MM.1S (cell line): ENCODE measurements around the gene GNAI3.

ENCODE experiments used
- DNase-seq: peaks from one replicate; pipeline ENCODE4 v3.0.0-alpha.2; 2015
- H2AFZ ChIP-seq: fragments of 300-600 bp; sonication (generic); 2 replicates; pipeline ENCODE4 v1.6.0; 2016; ENCODE audit warnings: antibody characterized with exemption, low read length
- H3F3A ChIP-seq: fragments of 300-600 bp; sonication (generic); 2 replicates; pipeline ENCODE4 v1.6.1; 2016; ENCODE audit warnings: mild to moderate bottlenecking, antibody characterized with exemption, low read length, moderate library complexity, mixed read lengths; ENCODE audit not compliant: insufficient read depth
- H3K27ac ChIP-seq: fragments of 300-600 bp; sonication (generic); 2 replicates; pipeline ENCODE4 v1.5.1; 2016; ENCODE audit warnings: mild to moderate bottlenecking, low read length
- H3K27me3 ChIP-seq: fragments of 300-600 bp; sonication (generic); replicated peaks from 2 replicates; pipeline ENCODE4 v1.6.0; 2016; ENCODE audit warnings: low read length; ENCODE audit not compliant: insufficient read depth
- H3K36me3 ChIP-seq: fragments of 300-600 bp; sonication (generic); replicated peaks from 2 replicates; pipeline ENCODE4 v1.6.1; 2016; ENCODE audit warnings: mild to moderate bottlenecking, low read length, mixed read lengths; ENCODE audit not compliant: insufficient read depth
- H3K4me1 ChIP-seq: fragments of 300-600 bp; sonication (generic); 2 replicates; pipeline ENCODE4 v1.6.1; 2016; ENCODE audit warnings: low read length, mixed read lengths
- H3K4me2 ChIP-seq: fragments of 300-600 bp; sonication (generic); 2 replicates; pipeline ENCODE4 v1.6.0; 2016; ENCODE audit warnings: low read depth, low read length
- H3K4me3 ChIP-seq: fragments of 300-600 bp; sonication (generic); 2 replicates; pipeline ENCODE4 v1.5.1; 2016; ENCODE audit warnings: low read length, mixed read lengths
- H3K79me2 ChIP-seq: fragments of 300-600 bp; sonication (generic); 2 replicates; pipeline ENCODE4 v1.6.1; 2016; ENCODE audit warnings: mixed run types, low read length, mixed read lengths
- H3K9ac ChIP-seq: fragments of 300-600 bp; sonication (generic); 2 replicates; pipeline ENCODE4 v1.6.1; 2016; ENCODE audit warnings: low read length, mixed read lengths
- H3K9me2 ChIP-seq: fragments of 300-600 bp; sonication (generic); replicated peaks from 2 replicates; pipeline ENCODE4 v1.6.1; 2016; ENCODE audit warnings: mild to moderate bottlenecking, low read length, mixed read lengths; ENCODE audit not compliant: insufficient read depth
- H3K9me3 ChIP-seq: fragments of 300-600 bp; sonication (generic); replicated peaks from 2 replicates; pipeline ENCODE4 v1.6.1; 2016; ENCODE audit warnings: mild to moderate bottlenecking, low read length, mixed read lengths; ENCODE audit not compliant: insufficient read depth
- H4K20me1 ChIP-seq: fragments of 300-600 bp; sonication (generic); 2 replicates; pipeline ENCODE4 v1.6.1; 2016; ENCODE audit warnings: mild to moderate bottlenecking, low read length, moderate library complexity, mixed read lengths; ENCODE audit not compliant: insufficient read depth
- CTCF ChIP-seq: fragments of 300-600 bp; sonication (generic); IDR thresholded peaks from 2 replicates; pipeline ENCODE4 v1.5.1; 2016; ENCODE audit warnings: antibody characterized with exemption, low read length, mixed read lengths
- EZH2 ChIP-seq: fragments of 300-600 bp; sonication (generic); optimal IDR thresholded peaks from 2 replicates; pipeline ENCODE3; 2017; ENCODE audit warnings: low read depth, mild to moderate bottlenecking, antibody characterized with exemption, low read length, mixed read lengths
- EZH2phosphoT487 ChIP-seq: fragments of 300-600 bp; sonication (generic); IDR thresholded peaks from 2 replicates; pipeline ENCODE4 v1.6.1; 2018; ENCODE audit warnings: antibody characterized with exemption, low read length

The GNAI3 gene

DNA sequence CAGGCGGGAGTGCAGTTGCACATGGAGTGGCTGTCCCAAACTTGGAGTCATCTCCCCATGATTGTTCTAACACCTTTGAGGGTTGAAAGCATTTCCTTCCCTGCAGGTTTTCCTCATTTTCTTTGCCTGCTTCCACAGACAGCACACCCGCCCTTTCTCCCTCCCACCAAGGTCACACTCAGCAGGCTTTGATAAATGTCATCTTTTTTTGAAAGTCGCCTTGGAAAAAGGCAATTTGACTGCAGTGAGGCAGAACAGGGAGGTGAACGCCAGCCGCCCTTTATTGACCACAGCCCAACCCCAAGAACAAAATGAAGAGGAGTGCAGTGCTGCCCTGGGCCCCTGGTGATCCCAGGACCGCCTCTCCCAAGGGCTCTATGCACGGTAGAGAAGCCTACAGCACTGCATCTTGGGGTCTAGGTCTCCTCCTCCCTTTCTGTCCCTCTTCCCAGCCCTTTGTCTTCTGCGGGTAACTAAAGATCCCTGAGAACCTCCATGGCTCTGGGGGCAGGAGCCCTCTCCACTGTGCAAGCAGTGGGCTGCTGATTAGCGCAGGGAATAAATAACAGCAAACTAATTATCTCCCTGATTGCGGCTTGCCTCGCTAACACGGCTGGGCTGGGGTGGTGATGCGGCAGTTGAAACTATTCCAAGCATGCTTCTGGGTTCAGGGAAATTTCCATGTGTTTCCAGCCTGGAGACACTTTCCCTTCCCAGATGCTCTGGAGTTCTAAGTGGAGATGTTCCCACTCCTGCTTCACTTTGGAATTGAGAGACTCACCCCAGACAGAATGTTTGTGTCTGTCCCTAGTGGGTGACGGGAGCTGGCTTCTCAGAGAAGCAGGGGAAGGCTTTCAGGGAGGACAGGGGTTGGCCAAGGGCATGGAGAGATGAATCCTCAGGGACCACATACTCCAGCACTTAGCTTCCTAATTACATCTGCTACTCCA, 27.1 kb upstream of the GNAI3 start:
- no peak for DNase-seq
- H3K79me2 ChIP-seq = no peaks in the 10 kb centered on the region
- H3K9me2 ChIP-seq = no peaks in the 10 kb centered on the region
- H3K4me3 ChIP-seq = no peak overlapping the region
- no peaks in the 10 kb centered on the region for H3K36me3 ChIP-seq
- no peaks in the 10 kb centered on the region for H3F3A ChIP-seq
- H3K9me3 ChIP-seq = no peaks in the 10 kb centered on the region
- H3K27me3 ChIP-seq = no peaks in the 10 kb centered on the region
- H3K9ac ChIP-seq = no peak overlapping the region
- no peak overlapping the region for H2AFZ ChIP-seq
- TF ChIP-seq CTCF = no peak
- TF ChIP-seq EZH2 = no peak
- TF ChIP-seq EZH2phosphoT487 = no peak
- no peak overlapping the region for H3K27ac ChIP-seq
- no peaks in the 10 kb centered on the region for H3K4me1 ChIP-seq
- no peak overlapping the region for H3K4me2 ChIP-seq
- H4K20me1 ChIP-seq = no peaks in the 10 kb centered on the region

DNA sequence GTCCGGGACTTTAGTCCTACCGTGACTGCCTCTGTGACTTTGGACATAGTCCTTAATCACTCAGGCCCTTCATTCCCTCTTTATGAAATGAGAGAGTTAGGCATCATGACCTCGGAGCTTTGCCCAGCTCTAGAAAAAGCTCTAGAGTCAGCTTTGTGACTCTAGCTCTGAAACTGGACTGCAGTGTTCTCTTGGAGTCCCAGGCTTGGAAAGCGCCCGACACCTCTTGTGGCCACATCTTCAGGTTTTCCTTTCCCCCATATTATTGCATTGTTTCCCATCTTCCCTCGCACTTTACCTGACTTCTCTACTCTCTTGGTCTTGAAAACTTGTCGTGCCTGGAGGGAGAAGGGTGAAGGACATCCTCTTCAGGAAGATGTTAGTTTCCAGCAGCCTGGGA, 26.4 kb upstream of the GNAI3 start:
- DNase-seq = no peak
- H3K4me2 ChIP-seq = no peak overlapping the region
- no peaks in the 10 kb centered on the region for H3F3A ChIP-seq
- H3K4me1 ChIP-seq = no peaks in the 10 kb centered on the region
- H4K20me1 ChIP-seq = no peaks in the 10 kb centered on the region
- no peak overlapping the region for H3K9ac ChIP-seq
- TF ChIP-seq CTCF (no peak), EZH2phosphoT487 (no peak), EZH2 (no peak)
- no peaks in the 10 kb centered on the region for H3K9me3 ChIP-seq
- no peak overlapping the region for H3K27ac ChIP-seq
- H3K27me3 ChIP-seq = no peaks in the 10 kb centered on the region
- H3K4me3 ChIP-seq = no peak overlapping the region
- H3K9me2 ChIP-seq = no peaks in the 10 kb centered on the region
- no peaks in the 10 kb centered on the region for H3K36me3 ChIP-seq
- H3K79me2 ChIP-seq = no peaks in the 10 kb centered on the region
- H2AFZ ChIP-seq = no peak overlapping the region

- no peak for TF ChIP-seq EZH2phosphoT487
- no peak for TF ChIP-seq CTCF
- no peak for DNase-seq
- no peaks in the 10 kb centered on the region for H3K9me2 ChIP-seq
- H3F3A ChIP-seq = no peaks in the 10 kb centered on the region
- no peak overlapping the region for H3K27ac ChIP-seq
- no peaks in the 10 kb centered on the region for H3K79me2 ChIP-seq
- H3K36me3 ChIP-seq = no peaks in the 10 kb centered on the region
- no peak overlapping the region for H2AFZ ChIP-seq
- no peaks in the 10 kb centered on the region for H3K4me1 ChIP-seq
- H3K4me2 ChIP-seq = no peak overlapping the region
- no peak overlapping the region for H3K4me3 ChIP-seq
- H3K27me3 ChIP-seq = no peaks in the 10 kb centered on the region
- no peaks in the 10 kb centered on the region for H4K20me1 ChIP-seq
- no peak overlapping the region for H3K9ac ChIP-seq
- no peaks in the 10 kb centered on the region for H3K9me3 ChIP-seq
Observed at GRCh38 chr1:109523706-109524105, 24.7 kb upstream of the GNAI3 start.
